ENCODE data around the gene AFMID.

GRCh38 chr17:78173097-78173715 is 14.0 kb upstream of the AFMID start:
- TF ChIP-seq POLR2A (IDR thresholded peaks at IDR 0.05) = peak in 1 of 4 donors; percentile 41
- no peak for TF ChIP-seq POLR2AphosphoS5 (IDR thresholded peaks at IDR 0.05)
- no peak for TF ChIP-seq CTCF (IDR thresholded peaks at IDR 0.05)
- no peak for TF ChIP-seq EP300 (IDR thresholded peaks at IDR 0.05)

All from upper lobe of left lung (tissue), 4 donors.